Measurements from ENCODE around the gene CACNA2D4.
"Not testable (repeated sequence)": the region's sequence is repeated elsewhere in the genome, so short reads cannot be mapped to it uniquely, and the experiment has no call there.

CACNA2D4 gene

GRCh38 chr12:1918081-1918883 is at the start of gene CACNA2D4:
Gene CACNA2D4, minus strand, starts transcription at chr12:1918652. Its CDS starts 179 bp downstream, at chr12:1918473.
- DNase-seq (ENCODE audit: low read depth in 2 of 2), result no peak

GRCh38 chr12:1966561-1967226 is 48.2 kb upstream of the CACNA2D4 start:
- DNase-seq (ENCODE audit: low read depth in 2 of 2), result no peak

- no peak for DNase-seq (ENCODE audit: low read depth in 2 of 2)
These were observed 47.5 kb upstream of the CACNA2D4 start for GRCh38 chr12:1965916-1966315.

- no peak for DNase-seq (ENCODE audit: low read depth in 2 of 2)
These were observed 43.9 kb upstream of the CACNA2D4 start for GRCh38 chr12:1962051-1963020.

GRCh38 chr12:1956716-1957115 is 38.3 kb upstream of the CACNA2D4 start:
- no peak for DNase-seq (ENCODE audit: low read depth in 2 of 2)

GRCh38 chr12:1949771-1950470 is 31.5 kb upstream of the CACNA2D4 start:
- no peak for DNase-seq (ENCODE audit: low read depth in 2 of 2)

- no peak for DNase-seq (ENCODE audit: low read depth in 2 of 2)
These were observed 30.4 kb upstream of the CACNA2D4 start for GRCh38 chr12:1948883-1949282.

- no peak for DNase-seq (ENCODE audit: low read depth in 2 of 2)
These were observed 28.6 kb upstream of the CACNA2D4 start for GRCh38 chr12:1947081-1947480.

GRCh38 chr12:1946296-1946695 is 27.8 kb upstream of the CACNA2D4 start:
- no peak for DNase-seq (ENCODE audit: low read depth in 2 of 2)

GRCh38 chr12:1945502-1945901 is 27.1 kb upstream of the CACNA2D4 start:
- not testable (repeated sequence) for DNase-seq (ENCODE audit: low read depth in 2 of 2)

GRCh38 chr12:1939801-1940607 is 21.6 kb upstream of the CACNA2D4 start:
- DNase-seq (ENCODE audit: low read depth in 2 of 2), result peak; percentile 75 to 81

GRCh38 chr12:1939331-1939730 is 20.9 kb upstream of the CACNA2D4 start:
- no peak for DNase-seq (ENCODE audit: low read depth in 2 of 2)

GRCh38 chr12:1937481-1938224 is 19.2 kb upstream of the CACNA2D4 start:
- no peak for DNase-seq (ENCODE audit: low read depth in 2 of 2)

- no peak for DNase-seq (ENCODE audit: low read depth in 2 of 2)
These were observed 18.2 kb upstream of the CACNA2D4 start for GRCh38 chr12:1936406-1937320.

GRCh38 chr12:1935700-1936378 is 17.4 kb upstream of the CACNA2D4 start:
- no peak for DNase-seq (ENCODE audit: low read depth in 2 of 2)

- DNase-seq (ENCODE audit: low read depth in 2 of 2), result no peak
These were observed 16.8 kb upstream of the CACNA2D4 start for GRCh38 chr12:1935242-1935641.

GRCh38 chr12:1934831-1935230 is 16.4 kb upstream of the CACNA2D4 start:
- DNase-seq (ENCODE audit: low read depth in 2 of 2), result no peak

GRCh38 chr12:1934068-1934467 is 15.6 kb upstream of the CACNA2D4 start:
- no peak for DNase-seq (ENCODE audit: low read depth in 2 of 2)

Data from stimulated activated CD8-positive, alpha-beta memory T cell treated with anti-CD3 and anti-CD28 coated beads, Interleukin-7, amount 100 ng/mL, for 4 hours (primary cell).